Measurements from ENCODE around the gene SOX6.

The SOX6 gene

GRCh38 chr11:16191212-16191867, 165.0 kb downstream of the SOX6 start:
- DNase-seq: no peak
- Histone ChIP-seq H3K9me2 (replicated peaks; ENCODE audit: insufficient read depth, low read length) (no peaks in the 10 kb centered on the region), H3K4me1 (ENCODE audit: low read length) (no peaks in the 10 kb centered on the region), H3K4me3 (ENCODE audit: low read length) (no peak overlapping the region), H3K4me2 (ENCODE audit: low read depth, low read length) (no peak overlapping the region), H3F3A (ENCODE audit: insufficient read depth, low read length) (no peaks in the 10 kb centered on the region), H3K9ac (ENCODE audit: low read length) (no peak overlapping the region), H2AFZ (ENCODE audit: low read length) (no peak overlapping the region), H3K27ac (ENCODE audit: low read length) (no peak overlapping the region), H3K79me2 (ENCODE audit: low read length) (no peaks in the 10 kb centered on the region), H3K36me3 (replicated peaks; ENCODE audit: insufficient read depth, low read length) (no peaks in the 10 kb centered on the region), H3K9me3 (replicated peaks; ENCODE audit: insufficient read depth, low read length) (no peaks in the 10 kb centered on the region), H4K20me1 (ENCODE audit: insufficient read depth, low read length) (no peaks in the 10 kb centered on the region), H3K27me3 (replicated peaks; ENCODE audit: insufficient read depth, low read length) (no peaks in the 10 kb centered on the region)
- TF ChIP-seq EZH2phosphoT487 (IDR thresholded peaks at IDR 0.05; ENCODE audit: low read length) (no peak), CTCF (IDR thresholded peaks at IDR 0.05; ENCODE audit: low read length) (0 out of 2 replicates have a peak, but pooled peaks have one; percentile 7), EZH2 (optimal IDR thresholded peaks at IDR 0.05; ENCODE audit: low read depth, low read length) (no peak)

- Histone ChIP-seq H3K9ac (ENCODE audit: low read length) (no peak overlapping the region), H3K4me1 (ENCODE audit: low read length) (no peaks in the 10 kb centered on the region), H3K4me2 (ENCODE audit: low read depth, low read length) (no peak overlapping the region), H2AFZ (ENCODE audit: low read length) (no peak overlapping the region), H3K4me3 (ENCODE audit: low read length) (no peak overlapping the region), H3K27ac (ENCODE audit: low read length) (no peak overlapping the region), H3K27me3 (replicated peaks; ENCODE audit: insufficient read depth, low read length) (no peaks in the 10 kb centered on the region), H3K36me3 (replicated peaks; ENCODE audit: insufficient read depth, low read length) (no peaks in the 10 kb centered on the region), H3K9me2 (replicated peaks; ENCODE audit: insufficient read depth, low read length) (no peaks in the 10 kb centered on the region), H3F3A (ENCODE audit: insufficient read depth, low read length) (no peaks in the 10 kb centered on the region), H4K20me1 (ENCODE audit: insufficient read depth, low read length) (no peaks in the 10 kb centered on the region), H3K9me3 (replicated peaks; ENCODE audit: insufficient read depth, low read length) (no peaks in the 10 kb centered on the region), H3K79me2 (ENCODE audit: low read length) (no peaks in the 10 kb centered on the region)
- DNase-seq: no peak
- TF ChIP-seq EZH2phosphoT487 (IDR thresholded peaks at IDR 0.05; ENCODE audit: low read length): no peak
- no peak for TF ChIP-seq CTCF (IDR thresholded peaks at IDR 0.05; ENCODE audit: low read length)
- TF ChIP-seq EZH2 (optimal IDR thresholded peaks at IDR 0.05; ENCODE audit: low read depth, low read length): no peak
Measured at GRCh38 chr11:16186680-16187079, 169.7 kb downstream of the SOX6 start.

- no peaks in the 10 kb centered on the region for H3K4me1 ChIP-seq (ENCODE audit: low read length)
- no peak overlapping the region for H3K27ac ChIP-seq (ENCODE audit: low read length)
- TF ChIP-seq CTCF (IDR thresholded peaks at IDR 0.05; ENCODE audit: low read length): no peak
- no peak for TF ChIP-seq EZH2phosphoT487 (IDR thresholded peaks at IDR 0.05; ENCODE audit: low read length)
- no peak for TF ChIP-seq EZH2 (optimal IDR thresholded peaks at IDR 0.05; ENCODE audit: low read depth, low read length)
- H3K79me2 ChIP-seq (ENCODE audit: low read length): no peaks in the 10 kb centered on the region
- DNase-seq: no peak
- H3F3A ChIP-seq (ENCODE audit: insufficient read depth, low read length): no peaks in the 10 kb centered on the region
- H3K9me2 ChIP-seq (replicated peaks; ENCODE audit: insufficient read depth, low read length): no peaks in the 10 kb centered on the region
- no peak overlapping the region for H2AFZ ChIP-seq (ENCODE audit: low read length)
- H4K20me1 ChIP-seq (ENCODE audit: insufficient read depth, low read length): no peaks in the 10 kb centered on the region
- H3K36me3 ChIP-seq (replicated peaks; ENCODE audit: insufficient read depth, low read length): no peaks in the 10 kb centered on the region
- no peak overlapping the region for H3K4me2 ChIP-seq (ENCODE audit: low read depth, low read length)
- no peaks in the 10 kb centered on the region for H3K9me3 ChIP-seq (replicated peaks; ENCODE audit: insufficient read depth, low read length)
- H3K4me3 ChIP-seq (ENCODE audit: low read length): no peak overlapping the region
- H3K9ac ChIP-seq (ENCODE audit: low read length): no peak overlapping the region
- no peaks in the 10 kb centered on the region for H3K27me3 ChIP-seq (replicated peaks; ENCODE audit: insufficient read depth, low read length)
Measured at GRCh38 chr11:16185042-16185441, 171.3 kb downstream of the SOX6 start.

All from MM.1S (cell line).